Measurements from ENCODE around the gene REPIN1.

Gene REPIN1

DNA sequence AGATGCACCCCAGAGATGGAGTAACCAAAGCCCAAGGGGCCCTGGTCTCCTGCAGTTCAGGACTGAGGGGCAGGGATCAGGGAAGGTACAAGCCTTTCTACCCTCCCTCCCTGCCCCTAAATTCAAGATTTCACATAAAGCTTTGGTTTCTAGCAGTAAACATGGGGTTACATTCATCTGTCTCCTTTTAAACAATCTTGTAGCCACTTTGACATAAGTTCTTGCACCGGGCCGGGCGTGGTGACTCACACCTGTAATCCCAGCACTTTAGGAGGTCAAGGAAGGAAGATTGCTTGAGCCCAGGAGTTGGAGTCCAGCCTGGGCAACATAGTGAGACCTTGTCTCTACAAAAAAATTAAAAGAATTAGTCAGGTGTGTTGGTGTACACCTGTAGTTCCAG, 41.3 kb upstream of the REPIN1 start:
- Histone ChIP-seq H3K36me3 (replicated peaks; ENCODE audit: insufficient read depth, low read length) (no peaks in the 10 kb centered on the region), H2AFZ (ENCODE audit: low read length) (no peak overlapping the region)
- TF ChIP-seq EZH2 (optimal IDR thresholded peaks at IDR 0.05; ENCODE audit: low read depth, low read length) = no peak
- TF ChIP-seq EZH2phosphoT487 (IDR thresholded peaks at IDR 0.05; ENCODE audit: low read length) = no peak
- TF ChIP-seq, protein P1, sequence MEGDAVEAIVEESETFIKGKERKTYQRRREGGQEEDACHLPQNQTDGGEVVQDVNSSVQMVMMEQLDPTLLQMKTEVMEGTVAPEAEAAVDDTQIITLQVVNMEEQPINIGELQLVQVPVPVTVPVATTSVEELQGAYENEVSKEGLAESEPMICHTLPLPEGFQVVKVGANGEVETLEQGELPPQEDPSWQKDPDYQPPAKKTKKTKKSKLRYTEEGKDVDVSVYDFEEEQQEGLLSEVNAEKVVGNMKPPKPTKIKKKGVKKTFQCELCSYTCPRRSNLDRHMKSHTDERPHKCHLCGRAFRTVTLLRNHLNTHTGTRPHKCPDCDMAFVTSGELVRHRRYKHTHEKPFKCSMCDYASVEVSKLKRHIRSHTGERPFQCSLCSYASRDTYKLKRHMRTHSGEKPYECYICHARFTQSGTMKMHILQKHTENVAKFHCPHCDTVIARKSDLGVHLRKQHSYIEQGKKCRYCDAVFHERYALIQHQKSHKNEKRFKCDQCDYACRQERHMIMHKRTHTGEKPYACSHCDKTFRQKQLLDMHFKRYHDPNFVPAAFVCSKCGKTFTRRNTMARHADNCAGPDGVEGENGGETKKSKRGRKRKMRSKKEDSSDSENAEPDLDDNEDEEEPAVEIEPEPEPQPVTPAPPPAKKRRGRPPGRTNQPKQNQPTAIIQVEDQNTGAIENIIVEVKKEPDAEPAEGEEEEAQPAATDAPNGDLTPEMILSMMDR (IDR thresholded peaks at IDR 0.05; ENCODE audit: low read length) = no peak

DNA sequence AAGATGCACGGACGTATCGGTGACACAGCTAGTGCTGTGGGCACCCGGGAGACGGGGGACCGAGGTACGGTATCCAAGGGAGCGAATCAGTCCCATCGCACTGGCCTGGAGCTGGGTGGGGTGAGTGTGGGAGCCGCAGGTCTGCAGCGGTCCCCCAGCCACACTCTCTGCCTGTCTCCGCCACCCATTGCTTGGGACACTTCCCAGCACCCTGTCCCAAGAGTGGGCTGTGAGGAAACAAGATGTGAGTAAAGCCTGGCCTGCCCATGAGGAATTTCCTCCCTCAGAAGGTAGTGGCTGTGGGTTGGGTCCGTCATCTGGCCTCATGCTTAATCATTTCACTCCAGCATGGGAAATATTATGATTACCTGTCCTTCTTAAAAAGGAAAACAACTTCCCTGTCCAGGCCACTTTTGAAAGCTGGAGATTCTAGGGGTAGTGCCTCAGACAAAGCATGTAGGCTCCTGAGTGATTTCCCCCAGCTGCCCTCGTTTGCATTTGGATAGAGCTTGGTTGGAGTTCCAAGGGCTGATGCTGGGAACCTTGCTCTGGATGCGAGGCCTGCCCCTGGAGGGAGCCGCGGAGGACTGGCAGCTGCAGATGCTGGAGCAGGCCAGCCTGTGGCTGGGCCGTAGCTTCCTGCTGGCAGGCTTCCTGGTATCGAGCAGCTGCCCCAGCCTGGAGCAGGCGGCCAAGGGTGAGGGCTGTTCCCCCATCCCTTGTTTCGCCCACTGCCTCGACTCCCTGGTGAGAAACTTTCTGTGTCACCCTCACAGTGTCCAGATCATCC, 39.1 kb upstream of the REPIN1 start:
- Histone ChIP-seq H3K27me3 (replicated peaks; ENCODE audit: insufficient read depth, low read length) (no peaks in the 10 kb centered on the region), H3K4me3 (ENCODE audit: low read length) (no peak overlapping the region), H3K4me1 (ENCODE audit: low read length) (no peaks in the 10 kb centered on the region), H3K9me3 (replicated peaks; ENCODE audit: insufficient read depth, low read length) (no peaks in the 10 kb centered on the region), H3K9ac (ENCODE audit: low read length) (no peak overlapping the region), H3K4me2 (ENCODE audit: low read depth, low read length) (no peak overlapping the region), H4K20me1 (ENCODE audit: insufficient read depth, low read length) (no peaks in the 10 kb centered on the region), H3K9me2 (replicated peaks; ENCODE audit: insufficient read depth, low read length) (no peaks in the 10 kb centered on the region), H3K27ac (ENCODE audit: low read length) (no peak overlapping the region), H3K79me2 (ENCODE audit: low read length) (peaks cover 4% of the 10 kb centered on the region; the same call in 1 of the 2 replicates), H3F3A (ENCODE audit: insufficient read depth, low read length) (no peaks in the 10 kb centered on the region), H2AFZ (ENCODE audit: low read length) (no peak overlapping the region), H3K36me3 (replicated peaks; ENCODE audit: insufficient read depth, low read length) (no peaks in the 10 kb centered on the region)
- TF ChIP-seq EZH2 (optimal IDR thresholded peaks at IDR 0.05; ENCODE audit: low read depth, low read length) (no peak), EZH2phosphoT487 (IDR thresholded peaks at IDR 0.05; ENCODE audit: low read length) (no peak)
- TF ChIP-seq, protein P1 (IDR thresholded peaks at IDR 0.05; ENCODE audit: low read length) = no peak
- DNase-seq = no peak

More for the DNA sequence above, 41.3 kb upstream of the REPIN1 start:
- H3K4me2 ChIP-seq (ENCODE audit: low read depth, low read length) = no peak overlapping the region
- no peak for DNase-seq
- H3K9me2 ChIP-seq (replicated peaks; ENCODE audit: insufficient read depth, low read length) = no peaks in the 10 kb centered on the region
- no peak overlapping the region for H3K9ac ChIP-seq (ENCODE audit: low read length)
- no peak overlapping the region for H3K4me3 ChIP-seq (ENCODE audit: low read length)
- H3F3A ChIP-seq (ENCODE audit: insufficient read depth, low read length) = no peaks in the 10 kb centered on the region
- H3K4me1 ChIP-seq (ENCODE audit: low read length) = peaks cover 6% of the 10 kb centered on the region; the same call in 1 of the 2 replicates
- H3K27me3 ChIP-seq (replicated peaks; ENCODE audit: insufficient read depth, low read length) = no peaks in the 10 kb centered on the region
- no peaks in the 10 kb centered on the region for H4K20me1 ChIP-seq (ENCODE audit: insufficient read depth, low read length)
- no peak overlapping the region for H3K27ac ChIP-seq (ENCODE audit: low read length)
- no peaks in the 10 kb centered on the region for H3K9me3 ChIP-seq (replicated peaks; ENCODE audit: insufficient read depth, low read length)
- peaks cover 24% of the 10 kb centered on the region for H3K79me2 ChIP-seq (ENCODE audit: low read length)

DNA sequence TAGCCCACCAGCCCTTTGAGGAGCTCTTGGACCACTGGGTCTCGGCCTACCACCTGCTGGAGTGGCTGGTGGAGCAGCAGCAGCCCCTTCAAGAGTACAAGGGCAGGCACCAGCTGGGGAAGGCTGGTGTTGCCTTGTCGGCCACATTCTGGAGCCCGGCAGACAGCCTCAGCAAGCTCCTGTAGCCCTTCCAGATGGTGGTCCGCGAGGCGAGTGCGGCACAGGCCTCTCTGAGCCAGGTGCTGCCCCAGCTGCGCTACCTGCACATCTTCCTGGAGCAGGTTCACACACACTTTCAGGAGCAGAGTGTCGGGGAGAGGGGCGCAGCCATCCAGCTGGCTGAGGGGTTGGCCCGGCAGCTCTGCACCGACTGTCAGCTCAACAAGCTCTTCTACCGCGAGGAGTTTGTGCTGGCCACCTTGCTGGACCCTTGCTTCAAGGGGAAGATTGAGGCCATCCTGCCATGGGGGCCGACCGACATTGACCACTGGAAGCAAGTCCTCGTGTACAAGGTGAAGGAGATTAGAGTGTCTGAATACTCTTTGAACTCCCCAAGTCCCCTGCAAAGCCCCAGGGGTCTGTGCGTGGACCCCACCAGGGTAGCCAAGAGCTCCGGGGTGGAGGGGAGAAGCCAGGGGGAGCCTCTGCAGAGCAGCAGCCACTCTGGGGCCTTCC, 38.3 kb upstream of the REPIN1 start:
- H3K79me2 ChIP-seq (ENCODE audit: low read length) = no peaks in the 10 kb centered on the region
- no peaks in the 10 kb centered on the region for H3F3A ChIP-seq (ENCODE audit: insufficient read depth, low read length)
- H3K9me2 ChIP-seq (replicated peaks; ENCODE audit: insufficient read depth, low read length) = no peaks in the 10 kb centered on the region
- no peaks in the 10 kb centered on the region for H4K20me1 ChIP-seq (ENCODE audit: insufficient read depth, low read length)
- H3K36me3 ChIP-seq (replicated peaks; ENCODE audit: insufficient read depth, low read length) = no peaks in the 10 kb centered on the region
- H3K27me3 ChIP-seq (replicated peaks; ENCODE audit: insufficient read depth, low read length) = no peaks in the 10 kb centered on the region
- DNase-seq = no peak
- H2AFZ ChIP-seq (ENCODE audit: low read length) = no peak overlapping the region
- no peaks in the 10 kb centered on the region for H3K9me3 ChIP-seq (replicated peaks; ENCODE audit: insufficient read depth, low read length)
- no peaks in the 10 kb centered on the region for H3K4me1 ChIP-seq (ENCODE audit: low read length)
- H3K9ac ChIP-seq (ENCODE audit: low read length) = no peak overlapping the region
- no peak overlapping the region for H3K4me3 ChIP-seq (ENCODE audit: low read length)
- no peak overlapping the region for H3K27ac ChIP-seq (ENCODE audit: low read length)
- TF ChIP-seq EZH2 (optimal IDR thresholded peaks at IDR 0.05; ENCODE audit: low read depth, low read length) = no peak
- TF ChIP-seq, protein P1 (IDR thresholded peaks at IDR 0.05; ENCODE audit: low read length) = no peak
- no peak for TF ChIP-seq EZH2phosphoT487 (IDR thresholded peaks at IDR 0.05; ENCODE audit: low read length)
- H3K4me2 ChIP-seq (ENCODE audit: low read depth, low read length) = no peak overlapping the region

Data from MM.1S (cell line).